Measurements from ENCODE around the gene LCP2. TPM values are rescaled to one million over a fixed set of nuclear protein-coding genes. Genes with fewer than 3 reads are reported as not detected.

The LCP2 gene
- total RNA-seq, 2 experiments from 2014 or later = 154 to 155 TPM

DNA sequence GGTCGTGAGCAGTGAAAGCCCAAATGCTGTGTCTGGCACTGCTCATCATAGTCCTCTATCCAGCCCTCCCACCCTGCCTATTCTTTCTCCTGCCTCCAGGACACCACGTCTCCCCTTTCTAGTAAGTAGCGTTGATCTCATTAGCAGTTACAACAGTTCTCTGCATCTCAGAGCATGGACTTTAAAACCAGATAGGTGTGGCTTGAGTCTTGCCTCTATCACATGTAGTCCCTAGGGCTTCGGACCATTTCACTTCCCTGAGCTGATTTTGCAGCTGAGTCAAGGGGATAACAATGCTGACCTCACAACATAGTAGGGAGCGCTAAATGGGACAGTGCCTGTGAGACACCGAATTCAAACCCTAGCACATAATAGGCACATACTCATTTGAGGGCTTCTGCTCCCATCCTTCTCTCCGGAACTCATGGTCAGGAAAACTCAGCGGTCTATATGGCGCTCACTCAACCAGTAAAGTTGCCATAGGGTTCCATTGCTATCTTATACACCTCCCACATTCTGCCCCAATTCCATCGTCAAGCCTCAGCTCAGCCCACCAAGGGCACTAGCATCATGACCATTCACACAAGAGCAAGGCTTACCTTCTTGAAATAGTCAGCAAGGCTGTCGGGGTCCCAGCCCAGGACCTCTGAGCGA lies 515 bp downstream of the LCP2 start:
- Histone ChIP-seq H3K27me3 (ENCODE audit: control insufficient read depth in 1 of 2, insufficient read depth in 2 of 2, low read length in 2 of 2) (no peaks in the 10 kb centered on the region), H3K9me3 (ENCODE audit: control insufficient read depth in 1 of 2, insufficient read depth in 1 of 2, low read length in 2 of 2) (no peaks in the 10 kb centered on the region), H3K4me1 (ENCODE audit: insufficient read depth, low read length) (peaks cover 65% of the 10 kb centered on the region), H3K27ac (ENCODE audit: low read depth in 1 of 2, low read length in 2 of 2) (peak overlapping the region; percentile 81 to 98), H3K4me3 (ENCODE audit: low read length) (peak overlapping the region; percentile 66), H3K36me3 (ENCODE audit: insufficient read depth, low read length) (peaks cover 33% of the 10 kb centered on the region)
- intact Hi-C loops (cut with DNase I, micrococcal nuclease) = loop anchor here (1.0 to 2.0 kb wide), 4 partner anchors 9 to 42 kb away; no protein-coding TSS in a partner anchor
- DNase-seq = no peak
- H3K27me3 Mint-ChIP-seq = no peaks in the 10 kb centered on the region
- CTCF ChIA-PET = interaction anchor here (1.0 to 9.5 kb wide), 14 partner anchors 10 to 71 kb away, joined by 3 to 65 read pairs (median 6); no protein-coding TSS in a partner anchor
- POLR2A ChIA-PET = interaction anchor here (0.7 to 18.4 kb wide), 16 partner anchors 7 to 50 kb away, joined by 3 to 426 read pairs (median 12); no protein-coding TSS in a partner anchor
- TF ChIP-seq, protein P1, sequence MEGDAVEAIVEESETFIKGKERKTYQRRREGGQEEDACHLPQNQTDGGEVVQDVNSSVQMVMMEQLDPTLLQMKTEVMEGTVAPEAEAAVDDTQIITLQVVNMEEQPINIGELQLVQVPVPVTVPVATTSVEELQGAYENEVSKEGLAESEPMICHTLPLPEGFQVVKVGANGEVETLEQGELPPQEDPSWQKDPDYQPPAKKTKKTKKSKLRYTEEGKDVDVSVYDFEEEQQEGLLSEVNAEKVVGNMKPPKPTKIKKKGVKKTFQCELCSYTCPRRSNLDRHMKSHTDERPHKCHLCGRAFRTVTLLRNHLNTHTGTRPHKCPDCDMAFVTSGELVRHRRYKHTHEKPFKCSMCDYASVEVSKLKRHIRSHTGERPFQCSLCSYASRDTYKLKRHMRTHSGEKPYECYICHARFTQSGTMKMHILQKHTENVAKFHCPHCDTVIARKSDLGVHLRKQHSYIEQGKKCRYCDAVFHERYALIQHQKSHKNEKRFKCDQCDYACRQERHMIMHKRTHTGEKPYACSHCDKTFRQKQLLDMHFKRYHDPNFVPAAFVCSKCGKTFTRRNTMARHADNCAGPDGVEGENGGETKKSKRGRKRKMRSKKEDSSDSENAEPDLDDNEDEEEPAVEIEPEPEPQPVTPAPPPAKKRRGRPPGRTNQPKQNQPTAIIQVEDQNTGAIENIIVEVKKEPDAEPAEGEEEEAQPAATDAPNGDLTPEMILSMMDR (IDR thresholded peaks at IDR 0.05) = no peak
- peak; percentile 28 for ATAC-seq (ENCODE audit: poor library complexity)
- H3K9me3 Mint-ChIP-seq = no peaks in the 10 kb centered on the region
- peaks cover 57% of the 10 kb centered on the region for H3K36me3 Mint-ChIP-seq (ENCODE audit: low read depth)
- H3K4me1 Mint-ChIP-seq (ENCODE audit: low read depth) = peaks cover 75% of the 10 kb centered on the region
- H3K27ac Mint-ChIP-seq = peak overlapping the region; percentile 96
- H3K4me3 Mint-ChIP-seq = peak overlapping the region; percentile 98

DNA sequence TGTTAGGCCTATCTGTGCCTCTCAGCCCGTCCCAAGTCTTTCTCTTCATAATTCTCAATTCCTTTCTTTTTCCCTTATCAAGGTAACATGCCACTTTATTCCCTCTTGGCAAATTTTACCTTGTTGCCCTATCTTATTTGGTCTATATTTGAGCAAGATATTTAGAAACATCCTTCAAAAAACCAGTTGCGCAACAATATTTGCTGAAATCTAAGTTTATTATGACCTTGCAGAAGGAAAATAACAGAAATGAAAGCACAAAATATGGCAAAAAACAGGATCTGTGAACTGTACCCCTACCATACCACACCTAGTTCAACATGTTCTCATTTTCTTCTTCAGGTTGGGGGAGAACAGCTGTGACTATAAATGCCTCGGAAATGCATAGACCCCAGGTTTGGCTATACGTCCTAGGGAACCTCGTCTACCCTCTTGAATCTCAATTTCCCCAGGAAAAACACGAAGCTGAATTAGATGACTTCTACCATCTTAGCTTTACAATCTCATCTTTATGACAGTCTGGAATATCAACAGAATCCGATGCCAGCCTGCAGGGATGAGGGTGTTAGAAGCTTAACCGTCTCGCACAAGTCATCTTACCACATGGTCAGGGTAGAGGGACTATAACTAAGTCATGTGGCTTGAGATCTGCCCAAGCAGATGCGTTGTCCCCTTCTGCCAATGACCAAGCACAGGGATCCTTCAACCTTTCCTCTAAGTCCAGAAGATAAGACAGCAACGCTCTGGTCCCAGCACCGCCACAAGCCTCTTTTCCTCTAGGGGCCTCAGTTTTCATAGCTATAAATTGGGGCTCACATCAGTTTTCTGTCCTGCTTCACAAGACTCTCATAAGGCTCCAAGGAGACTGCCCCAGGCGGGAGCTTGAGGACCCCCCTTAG lies 1.3 kb downstream of the LCP2 start:
- Histone ChIP-seq H3K27ac (ENCODE audit: low read depth in 1 of 2, low read length in 2 of 2) (peak overlapping the region; percentile 81 to 98), H3K4me3 (ENCODE audit: low read length) (peak overlapping the region; percentile 66), H3K9me3 (ENCODE audit: control insufficient read depth in 1 of 2, insufficient read depth in 1 of 2, low read length in 2 of 2) (no peaks in the 10 kb centered on the region), H3K27me3 (ENCODE audit: control insufficient read depth in 1 of 2, insufficient read depth in 2 of 2, low read length in 2 of 2) (no peaks in the 10 kb centered on the region), H3K36me3 (ENCODE audit: insufficient read depth, low read length) (peaks cover 40% of the 10 kb centered on the region), H3K4me1 (ENCODE audit: insufficient read depth, low read length) (peaks cover 64% of the 10 kb centered on the region)
- Mint-ChIP-seq H3K27me3 (no peaks in the 10 kb centered on the region), H3K9me3 (no peaks in the 10 kb centered on the region), H3K4me1 (ENCODE audit: low read depth) (peaks cover 75% of the 10 kb centered on the region), H3K27ac (peak overlapping the region; percentile 96), H3K36me3 (ENCODE audit: low read depth) (peaks cover 65% of the 10 kb centered on the region), H3K4me3 (peak overlapping the region; percentile 98)
- ATAC-seq (ENCODE audit: poor library complexity) (no peak), DNase-seq (no peak)
- TF ChIP-seq, protein P1 (IDR thresholded peaks at IDR 0.05) = no peak
- intact Hi-C loops (cut with DNase I, micrococcal nuclease) = loop anchor here in 1 of 2 experiments (2.0 kb wide), 1 partner anchor 43 kb away; no protein-coding TSS in a partner anchor
- CTCF ChIA-PET = interaction anchor here (1.1 to 9.5 kb wide), 11 partner anchors 11 to 42 kb away, joined by 3 to 65 read pairs (median 8); no protein-coding TSS in a partner anchor
- POLR2A ChIA-PET = interaction anchor here (0.7 to 18.4 kb wide), 16 partner anchors 7 to 57 kb away, joined by 3 to 426 read pairs (median 24); no protein-coding TSS in a partner anchor

DNA sequence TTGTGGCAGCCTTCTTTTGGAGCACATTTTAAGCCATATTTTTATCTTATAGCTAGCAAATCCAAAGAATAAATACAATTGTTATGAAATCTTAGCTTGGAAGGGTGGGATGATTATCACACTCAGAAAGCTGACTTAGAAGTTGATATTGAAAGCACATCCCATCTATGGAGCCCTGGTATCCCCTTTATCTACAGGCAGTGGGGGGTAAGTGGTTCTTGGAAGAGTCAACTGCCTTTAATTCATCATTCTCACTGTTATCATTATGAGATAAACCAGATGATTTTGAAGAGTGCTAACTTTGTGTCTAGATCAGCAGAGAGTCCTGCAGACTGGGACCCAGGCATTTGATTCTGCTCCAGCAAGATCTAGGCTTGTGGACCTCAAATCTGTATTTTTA lies 3.0 kb downstream of the LCP2 start:
- ATAC-seq (ENCODE audit: poor library complexity) = no peak
- ChIA-PET CTCF (interaction anchor here (1.4 to 9.5 kb wide), 6 partner anchors 8 to 68 kb away, joined by 3 to 65 read pairs (median 17); no protein-coding TSS in a partner anchor), POLR2A (interaction anchor here (1.7 to 18.4 kb wide), 9 partner anchors 7 to 44 kb away, joined by 8 to 426 read pairs (median 53); no protein-coding TSS in a partner anchor)
- DNase-seq = no peak
- Mint-ChIP-seq H3K27me3 (no peaks in the 10 kb centered on the region), H3K27ac (peak overlapping the region; percentile 96), H3K36me3 (ENCODE audit: low read depth) (peaks cover 82% of the 10 kb centered on the region), H3K9me3 (no peaks in the 10 kb centered on the region), H3K4me1 (ENCODE audit: low read depth) (peaks cover 80% of the 10 kb centered on the region), H3K4me3 (peak overlapping the region; percentile 98)
- peak overlapping the region; percentile 66 for H3K4me3 ChIP-seq (ENCODE audit: low read length)
- peaks cover 65% of the 10 kb centered on the region for H3K4me1 ChIP-seq (ENCODE audit: insufficient read depth, low read length)
- no peaks in the 10 kb centered on the region for H3K9me3 ChIP-seq (ENCODE audit: control insufficient read depth in 1 of 2, insufficient read depth in 1 of 2, low read length in 2 of 2)
- H3K36me3 ChIP-seq (ENCODE audit: insufficient read depth, low read length) = peaks cover 58% of the 10 kb centered on the region
- intact Hi-C loops (cut with DNase I, micrococcal nuclease) = loop anchor here in 1 of 2 experiments (2.0 kb wide), 1 partner anchor 14 kb away; no protein-coding TSS in a partner anchor
- peak overlapping the region; percentile 81 to 98 for H3K27ac ChIP-seq (ENCODE audit: low read depth in 1 of 2, low read length in 2 of 2)
- H3K27me3 ChIP-seq (ENCODE audit: control insufficient read depth in 1 of 2, insufficient read depth in 2 of 2, low read length in 2 of 2) = no peaks in the 10 kb centered on the region
- TF ChIP-seq, protein P1 (IDR thresholded peaks at IDR 0.05) = no peak
